ENCODE results near the gene HELZ.
"Not testable (repeated sequence)": the region's sequence is repeated elsewhere in the genome, so short reads cannot be mapped to it uniquely, and the experiment has no call there.

Gene HELZ

DNA sequence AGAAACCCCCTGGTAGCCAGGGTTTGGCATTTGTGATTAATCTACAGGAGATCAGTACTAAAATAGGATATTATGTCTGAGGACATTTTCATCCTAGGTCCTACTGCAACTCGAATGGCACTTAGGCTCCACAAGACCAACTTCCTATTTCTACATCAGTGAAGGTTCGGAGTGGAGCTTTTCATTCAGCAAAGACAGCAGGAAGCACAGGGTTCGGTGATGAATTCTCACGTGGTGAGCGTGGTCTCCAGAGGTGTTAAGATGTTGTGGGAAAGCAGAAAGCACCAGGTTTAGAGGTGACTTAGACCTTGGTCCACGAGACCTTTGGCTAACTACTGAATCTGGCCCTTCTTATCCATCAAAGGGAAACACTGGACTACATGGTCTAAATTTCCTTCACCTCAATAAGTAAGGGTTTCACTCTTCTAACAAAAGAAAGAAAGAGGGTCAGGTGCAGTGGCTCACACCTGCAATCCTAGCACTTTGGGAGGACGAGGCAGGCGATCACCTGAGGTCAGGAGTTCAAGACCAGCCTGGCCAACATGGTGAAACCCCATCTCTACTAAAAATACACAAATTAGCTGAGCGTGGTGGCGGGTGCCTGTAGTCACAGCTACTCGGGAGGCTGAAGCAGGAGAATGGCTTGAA lies 13.9 kb upstream of the HELZ start:
- no peaks in the 10 kb centered on the region for H3K4me1 ChIP-seq (ENCODE audit: insufficient read depth, low read length, severe bottlenecking)
- no peaks in the 10 kb centered on the region for H3F3A ChIP-seq (ENCODE audit: insufficient read depth, low read length)
- no peaks in the 10 kb centered on the region for H3K9me2 ChIP-seq (ENCODE audit: low read depth, low read length)
- no peaks in the 10 kb centered on the region for H4K20me1 ChIP-seq (ENCODE audit: insufficient read depth, low read length)
- no peaks in the 10 kb centered on the region; the same call in 1 of the 2 replicates for H3K36me3 ChIP-seq (ENCODE audit: insufficient read depth, low read length)
- peaks cover 4% of the 10 kb centered on the region; the same call in 1 of the 2 replicates for H3K27me3 ChIP-seq (ENCODE audit: insufficient read depth, low read length)
- no peak overlapping the region for H2AFZ ChIP-seq (ENCODE audit: low read length)
- H3K27ac ChIP-seq (ENCODE audit: low read depth, low read length, poor library complexity, severe bottlenecking): no peak overlapping the region
- no peaks in the 10 kb centered on the region for H3K9me3 ChIP-seq (ENCODE audit: low read length)
- no peak overlapping the region for H3K4me3 ChIP-seq (ENCODE audit: low read depth, low read length, poor library complexity, severe bottlenecking)
- H3K4me2 ChIP-seq (ENCODE audit: low read length): no peak overlapping the region
- H3K9ac ChIP-seq (ENCODE audit: low read length): no peak overlapping the region
- no peaks in the 10 kb centered on the region for H3K79me2 ChIP-seq (ENCODE audit: insufficient read depth, low read length)
- TF ChIP-seq EZH2 (IDR thresholded peaks at IDR 0.05; ENCODE audit: borderline replicate concordance, low read length): no peak
- no peak for TF ChIP-seq CTCF (IDR thresholded peaks at IDR 0.05; ENCODE audit: low read length)

GRCh38 chr17:67256075-67256732 lies 11.2 kb upstream of the HELZ start:
- TF ChIP-seq EZH2 (IDR thresholded peaks at IDR 0.05; ENCODE audit: borderline replicate concordance, low read length): no peak
- no peak for TF ChIP-seq CTCF (IDR thresholded peaks at IDR 0.05; ENCODE audit: low read length)
- Histone ChIP-seq H4K20me1 (ENCODE audit: insufficient read depth, low read length) (no peaks in the 10 kb centered on the region), H3K27ac (ENCODE audit: low read depth, low read length, poor library complexity, severe bottlenecking) (no peak overlapping the region), H3F3A (ENCODE audit: insufficient read depth, low read length) (no peaks in the 10 kb centered on the region), H3K36me3 (ENCODE audit: insufficient read depth, low read length) (no peaks in the 10 kb centered on the region; the same call in 1 of the 2 replicates), H2AFZ (ENCODE audit: low read length) (no peak overlapping the region), H3K4me3 (ENCODE audit: low read depth, low read length, poor library complexity, severe bottlenecking) (no peak overlapping the region), H3K9me3 (ENCODE audit: low read length) (no peaks in the 10 kb centered on the region), H3K27me3 (ENCODE audit: insufficient read depth, low read length) (no peaks in the 10 kb centered on the region), H3K79me2 (ENCODE audit: insufficient read depth, low read length) (no peaks in the 10 kb centered on the region), H3K4me1 (ENCODE audit: insufficient read depth, low read length, severe bottlenecking) (no peaks in the 10 kb centered on the region), H3K9me2 (ENCODE audit: low read depth, low read length) (no peaks in the 10 kb centered on the region), H3K9ac (ENCODE audit: low read length) (no peak overlapping the region), H3K4me2 (ENCODE audit: low read length) (no peak overlapping the region)

- no peaks in the 10 kb centered on the region for H3K79me2 ChIP-seq (ENCODE audit: insufficient read depth, low read length)
- H3K4me3 ChIP-seq (ENCODE audit: low read depth, low read length, poor library complexity, severe bottlenecking): no peak overlapping the region
- no peaks in the 10 kb centered on the region; the same call in 1 of the 2 replicates for H3K36me3 ChIP-seq (ENCODE audit: insufficient read depth, low read length)
- no peak overlapping the region for H3K27ac ChIP-seq (ENCODE audit: low read depth, low read length, poor library complexity, severe bottlenecking)
- H3F3A ChIP-seq (ENCODE audit: insufficient read depth, low read length): no peaks in the 10 kb centered on the region
- no peaks in the 10 kb centered on the region for H3K9me2 ChIP-seq (ENCODE audit: low read depth, low read length)
- TF ChIP-seq EZH2 (IDR thresholded peaks at IDR 0.05; ENCODE audit: borderline replicate concordance, low read length) (no peak), CTCF (IDR thresholded peaks at IDR 0.05; ENCODE audit: low read length) (no peak)
- no peak overlapping the region for H2AFZ ChIP-seq (ENCODE audit: low read length)
- H3K9ac ChIP-seq (ENCODE audit: low read length): no peak overlapping the region
- no peaks in the 10 kb centered on the region for H3K9me3 ChIP-seq (ENCODE audit: low read length)
- no peaks in the 10 kb centered on the region for H3K27me3 ChIP-seq (ENCODE audit: insufficient read depth, low read length)
- H4K20me1 ChIP-seq (ENCODE audit: insufficient read depth, low read length): no peaks in the 10 kb centered on the region
- H3K4me1 ChIP-seq (ENCODE audit: insufficient read depth, low read length, severe bottlenecking): no peaks in the 10 kb centered on the region
- H3K4me2 ChIP-seq (ENCODE audit: low read length): no peak overlapping the region
Observed at GRCh38 chr17:67253384-67253783, 8.4 kb upstream of the HELZ start.

GRCh38 chr17:67251586-67251985 lies 6.6 kb upstream of the HELZ start:
- not testable (repeated sequence) for H3K79me2 ChIP-seq (ENCODE audit: insufficient read depth, low read length); H4K20me1 ChIP-seq (ENCODE audit: insufficient read depth, low read length); H3K27ac ChIP-seq (ENCODE audit: low read depth, low read length, poor library complexity, severe bottlenecking); H3K9me3 ChIP-seq (ENCODE audit: low read length); H3K9ac ChIP-seq (ENCODE audit: low read length); H2AFZ ChIP-seq (ENCODE audit: low read length); H3K36me3 ChIP-seq (ENCODE audit: insufficient read depth, low read length); H3K9me2 ChIP-seq (ENCODE audit: low read depth, low read length); H3F3A ChIP-seq (ENCODE audit: insufficient read depth, low read length); H3K4me2 ChIP-seq (ENCODE audit: low read length); H3K27me3 ChIP-seq (ENCODE audit: insufficient read depth, low read length); H3K4me1 ChIP-seq (ENCODE audit: insufficient read depth, low read length, severe bottlenecking); H3K4me3 ChIP-seq (ENCODE audit: low read depth, low read length, poor library complexity, severe bottlenecking)

Data from OCI-LY1 (cell line).